Cardiac muscle cell (in vitro differentiated cells and primary cell): ENCODE results near the gene ARNT2. TPM values are rescaled to one million over a fixed set of nuclear protein-coding genes. Genes with fewer than 3 reads are reported as not detected.

Source experiments
- DNase-seq, 2 donors: peaks; one replicate each; pipeline versions ENCODE4 v3.0.0 to v3.0.0-alpha.2; 2010 to 2017; ENCODE audit warnings: low read depth in 1 of 2, low spot score in 1 of 2
- H3K27ac ChIP-seq: fragments of 200-600 bp; sonication (generic); 2 replicates; pipeline ENCODE4 v1.5.1; 2016
- H3K27me3 ChIP-seq: fragments of 200-600 bp; sonication (generic); 2 replicates; pipeline ENCODE4 v1.6.0; 2016; ENCODE audit warnings: control low read depth
- H3K36me3 ChIP-seq: fragments of 200-600 bp; sonication (generic); 2 replicates; pipeline ENCODE4 v1.5.1; 2016; ENCODE audit warnings: control low read depth
- H3K4me1 ChIP-seq: fragments of 200-600 bp; sonication (generic); 2 replicates; pipeline ENCODE4 v1.8.1; 2017; ENCODE audit warnings: low read depth, mild to moderate bottlenecking, mixed run types
- H3K4me3 ChIP-seq: fragments of 200-600 bp; sonication (generic); 2 replicates; pipeline ENCODE4 v1.5.1; 2016; ENCODE audit warnings: mild to moderate bottlenecking
- H3K9me3 ChIP-seq: fragments of 200-600 bp; sonication (generic); 2 replicates; pipeline ENCODE4 v1.5.1; 2017; ENCODE audit warnings: low read depth, mild to moderate bottlenecking, control low read depth
- polyA plus RNA-seq: library from polyadenylated mRNA; unstranded; fragments of >200 nt; fragmentation: Nextera tagmentation; extraction: Ambion mirVana; gene quantifications from 2 replicates; pipeline ENCODE4 v1.2.1, GENCODE V29; 2016
- total RNA-seq: library from RNA; depleted of rRNA; stranded (reverse); fragments of >200 nt; gene quantifications from 2 replicates; pipeline ENCODE4 v1.2.3, GENCODE V29; 2016
- TF ChIP-seq, protein P1 (sequence below): IDR thresholded peaks from 2 replicates; pipeline ENCODE4 v1.5.1; 2012; ENCODE audit warnings: low read depth, mild to moderate bottlenecking, low read length

ARNT2 gene
- total and polyA plus RNA-seq, 2 experiments from 2014 or later = 3.8 to 4.4 TPM

DNA sequence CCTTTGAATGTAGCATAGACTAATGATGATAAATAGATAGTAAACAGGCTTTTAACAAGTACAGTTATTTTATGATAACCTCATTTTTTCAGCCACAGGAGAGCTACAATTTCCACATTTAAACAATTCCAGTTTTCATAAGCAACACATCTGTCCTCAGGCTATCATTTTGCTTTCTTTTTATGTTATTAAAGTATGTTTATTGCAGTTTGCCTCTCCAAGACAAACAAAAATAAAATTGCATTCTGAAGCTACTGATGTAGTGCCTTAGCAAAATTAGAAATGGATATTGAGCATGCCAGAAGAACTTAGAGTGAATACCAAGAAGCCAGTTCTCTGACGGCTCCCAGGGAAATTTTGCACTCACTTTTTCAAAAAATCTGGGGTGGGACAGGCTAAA lies 150.4 kb downstream of the ARNT2 start:
- Histone ChIP-seq H3K27me3 (peaks cover 24% of the 10 kb centered on the region), H3K9me3 (no peaks in the 10 kb centered on the region), H3K4me1 (peaks cover 4% of the 10 kb centered on the region), H3K36me3 (no peaks in the 10 kb centered on the region), H3K4me3 (no peak overlapping the region), H3K27ac (no peak overlapping the region)
- TF ChIP-seq, protein P1, sequence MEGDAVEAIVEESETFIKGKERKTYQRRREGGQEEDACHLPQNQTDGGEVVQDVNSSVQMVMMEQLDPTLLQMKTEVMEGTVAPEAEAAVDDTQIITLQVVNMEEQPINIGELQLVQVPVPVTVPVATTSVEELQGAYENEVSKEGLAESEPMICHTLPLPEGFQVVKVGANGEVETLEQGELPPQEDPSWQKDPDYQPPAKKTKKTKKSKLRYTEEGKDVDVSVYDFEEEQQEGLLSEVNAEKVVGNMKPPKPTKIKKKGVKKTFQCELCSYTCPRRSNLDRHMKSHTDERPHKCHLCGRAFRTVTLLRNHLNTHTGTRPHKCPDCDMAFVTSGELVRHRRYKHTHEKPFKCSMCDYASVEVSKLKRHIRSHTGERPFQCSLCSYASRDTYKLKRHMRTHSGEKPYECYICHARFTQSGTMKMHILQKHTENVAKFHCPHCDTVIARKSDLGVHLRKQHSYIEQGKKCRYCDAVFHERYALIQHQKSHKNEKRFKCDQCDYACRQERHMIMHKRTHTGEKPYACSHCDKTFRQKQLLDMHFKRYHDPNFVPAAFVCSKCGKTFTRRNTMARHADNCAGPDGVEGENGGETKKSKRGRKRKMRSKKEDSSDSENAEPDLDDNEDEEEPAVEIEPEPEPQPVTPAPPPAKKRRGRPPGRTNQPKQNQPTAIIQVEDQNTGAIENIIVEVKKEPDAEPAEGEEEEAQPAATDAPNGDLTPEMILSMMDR = no peak
- no peak for DNase-seq

DNA sequence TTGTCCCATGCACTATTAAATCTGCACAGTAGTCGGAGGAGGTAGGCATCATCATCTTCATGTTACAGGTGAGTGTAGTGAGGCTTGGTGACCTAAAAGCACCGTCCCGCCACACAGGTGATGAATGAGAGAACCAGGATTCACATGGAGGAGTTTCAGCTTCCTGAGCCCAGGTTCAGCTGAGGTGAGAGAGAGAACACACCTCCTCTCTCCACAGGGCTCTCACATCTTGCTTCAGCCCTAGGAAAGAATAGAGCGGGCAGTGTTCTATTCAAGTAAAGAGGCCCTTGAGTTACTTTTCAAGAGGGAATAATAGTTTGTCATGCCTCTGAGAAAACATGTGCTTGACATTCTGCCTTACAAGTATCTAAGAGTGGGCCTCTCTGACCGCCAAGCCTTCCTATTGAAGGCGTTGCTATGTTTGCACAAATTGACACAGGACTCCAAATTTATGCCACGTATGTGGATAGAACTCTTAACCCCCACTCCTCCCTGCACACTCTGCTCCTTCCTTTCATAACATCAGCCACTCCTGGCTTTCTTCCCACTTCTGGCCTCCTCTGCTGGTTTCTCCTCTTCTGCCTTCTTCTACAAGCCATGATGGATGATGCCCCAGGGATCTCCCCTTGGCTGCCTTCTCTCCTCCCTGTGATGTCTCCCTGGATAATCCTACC lies 152.6 kb downstream of the ARNT2 start:
- TF ChIP-seq, protein P1 = no peak
- Histone ChIP-seq H3K27ac (no peak overlapping the region), H3K9me3 (no peaks in the 10 kb centered on the region), H3K4me3 (no peak overlapping the region), H3K36me3 (no peaks in the 10 kb centered on the region), H3K4me1 (peaks cover 14% of the 10 kb centered on the region), H3K27me3 (peaks cover 21% of the 10 kb centered on the region)
- peak; percentile 33 to 62 for DNase-seq

DNA sequence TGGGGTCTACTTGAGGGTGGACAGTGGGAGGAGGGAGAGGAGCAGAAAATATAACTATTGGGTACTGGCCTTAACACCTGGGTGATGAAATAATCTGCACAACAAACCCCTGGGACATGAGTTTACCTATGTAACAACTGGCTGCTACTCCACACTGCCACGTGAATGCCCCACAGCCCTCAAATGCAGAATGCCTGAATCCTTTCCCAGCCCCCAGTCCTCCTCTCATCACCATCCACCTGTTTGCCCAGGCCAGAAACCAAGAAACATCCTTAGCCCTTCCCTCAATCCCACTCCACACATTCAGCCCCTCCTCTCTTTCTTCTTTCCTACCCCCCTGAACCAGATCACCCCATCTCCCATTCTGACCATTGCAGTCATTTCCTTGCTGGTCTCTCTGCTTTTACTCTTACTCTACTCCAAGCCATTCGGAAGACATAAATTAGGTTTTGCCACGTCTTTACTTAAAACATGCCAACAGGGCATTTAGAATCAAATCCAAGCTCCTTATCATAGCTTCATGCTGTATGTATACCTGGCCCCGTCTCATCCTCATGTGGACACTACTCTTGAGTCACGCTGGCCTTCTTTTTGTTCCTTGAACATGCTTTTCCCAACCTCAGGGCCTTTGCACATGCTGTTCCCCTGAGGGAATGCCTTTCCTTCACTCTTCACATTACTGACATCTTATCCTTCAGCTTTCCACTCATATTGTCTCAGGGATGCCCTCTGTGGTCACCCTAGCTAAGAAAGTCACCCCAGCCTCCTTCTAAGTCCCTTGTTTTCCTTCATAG lies 153.5 kb downstream of the ARNT2 start:
- peaks cover 13% of the 10 kb centered on the region for H3K27me3 ChIP-seq
- no peak overlapping the region for H3K27ac ChIP-seq
- no peak for DNase-seq
- no peaks in the 10 kb centered on the region for H3K36me3 ChIP-seq
- H3K4me1 ChIP-seq = peaks cover 14% of the 10 kb centered on the region
- H3K9me3 ChIP-seq = no peaks in the 10 kb centered on the region
- no peak overlapping the region for H3K4me3 ChIP-seq
- TF ChIP-seq, protein P1 = no peak

DNA sequence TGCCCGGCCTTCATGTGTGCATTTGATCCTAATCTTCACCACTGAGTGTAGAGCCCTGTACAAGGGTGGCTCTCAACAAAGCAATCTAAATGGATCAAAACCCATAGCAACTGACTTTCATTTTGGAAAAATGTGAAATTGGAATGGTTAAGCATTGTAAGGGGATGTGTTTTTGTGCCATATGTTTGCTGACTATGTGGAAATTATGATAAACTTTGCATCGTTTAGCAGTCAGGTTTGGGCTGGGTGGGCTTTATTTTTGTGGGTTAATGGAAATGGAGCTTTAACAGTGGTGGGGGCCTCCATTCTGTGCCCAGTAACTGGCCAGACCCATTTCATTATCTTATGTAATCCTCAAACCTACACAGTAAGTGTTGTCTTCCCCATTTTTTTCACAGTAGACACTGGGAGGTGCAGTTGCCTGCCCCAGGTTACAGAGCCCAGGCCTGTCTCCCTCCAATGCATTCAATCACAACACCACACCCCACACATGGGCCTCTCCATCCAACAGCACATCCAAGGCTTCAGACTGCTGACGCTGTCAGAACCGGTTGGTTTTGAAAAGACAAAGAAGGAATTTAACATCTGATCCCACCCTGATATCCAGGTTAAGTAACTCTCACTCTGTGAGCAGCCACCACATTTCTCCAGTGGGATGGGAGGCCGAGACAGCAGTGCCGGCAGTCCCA lies 154.6 kb downstream of the ARNT2 start:
- no peak overlapping the region for H3K27ac ChIP-seq
- H3K4me1 ChIP-seq = peaks cover 14% of the 10 kb centered on the region
- H3K9me3 ChIP-seq = no peaks in the 10 kb centered on the region
- peaks cover 21% of the 10 kb centered on the region for H3K27me3 ChIP-seq
- H3K36me3 ChIP-seq = no peaks in the 10 kb centered on the region
- TF ChIP-seq, protein P1 = no peak
- H3K4me3 ChIP-seq = no peak overlapping the region
- DNase-seq = no peak

DNA sequence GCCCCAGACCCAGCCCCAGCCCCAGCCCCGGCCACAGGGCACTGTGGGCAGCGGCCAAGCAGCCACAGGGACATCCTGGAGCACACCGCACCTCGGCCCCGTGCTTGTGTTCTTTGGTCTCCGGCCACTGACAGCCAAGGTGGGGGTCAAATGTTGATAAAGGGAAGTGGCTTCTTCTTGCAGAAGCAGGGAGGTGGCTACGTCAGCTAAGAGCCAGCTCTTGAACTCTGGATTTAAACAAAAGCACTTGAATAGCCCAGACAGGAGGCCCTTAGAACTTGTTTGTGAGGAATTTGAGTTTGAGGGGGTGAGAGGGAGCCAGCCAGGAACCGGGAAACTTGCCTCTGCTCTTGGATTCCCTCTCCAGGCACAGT lies 155.1 kb downstream of the ARNT2 start:
- H3K9me3 ChIP-seq = no peaks in the 10 kb centered on the region
- no peak overlapping the region for H3K4me3 ChIP-seq
- H3K27ac ChIP-seq = no peak overlapping the region
- H3K4me1 ChIP-seq = peaks cover 14% of the 10 kb centered on the region
- peaks cover 22% of the 10 kb centered on the region for H3K27me3 ChIP-seq
- DNase-seq = peak in 1 of 2 donors; percentile 92
- no peaks in the 10 kb centered on the region for H3K36me3 ChIP-seq
- TF ChIP-seq, protein P1 = no peak
